IMR-90 (cell line): Measurements from ENCODE around the gene MICAL2. TPM values are rescaled to one million over a fixed set of nuclear protein-coding genes. Genes with fewer than 3 reads are reported as not detected.

Experiments used
- ATAC-seq: fragments of 200-7000 bp; cut with Tn5 transposase; 2 replicates; pipeline ENCODE4 v1.9.1; 2020; ENCODE audit warnings: low read depth, mild to moderate bottlenecking, moderate library complexity
- BruUV-seq: library from RNA; stranded (reverse); fragments of 400-500 nt; replicated peaks from 2 replicates; lab custom pipeline; 2021; lab: Mats Ljungman, UMichigan
- CTCF ChIA-PET: fragments of 300-600 bp; formaldehyde crosslinking; extraction: SDS; loops from one replicate; lab custom pipeline; 2021; ENCODE audit warnings: antibody characterized with exemption; lab: Yijun Ruan, JAX
- POLR2A ChIA-PET: fragments of 300-600 bp; sonication (Branson Sonifier 250); formaldehyde crosslinking; loops from one replicate; lab custom pipeline; 2022; ENCODE audit warnings: antibody characterized with exemption; ENCODE audit not compliant: unreplicated experiment; lab: Charles Lee
- DNase-seq: peaks from one replicate; pipeline ENCODE4 v3.0.0; 2013
- H2AFZ ChIP-seq: replicated peaks from 2 replicates; pipeline ENCODE3; 2013; ENCODE audit warnings: low read length, mild to moderate bottlenecking; ENCODE audit not compliant: poor library complexity
- H2AK5ac ChIP-seq: 2 replicates; pipeline ENCODE4 v1.6.1; 2013; ENCODE audit warnings: low read depth, low read length, inconsistent platforms
- H2AK9ac ChIP-seq: replicated peaks from 2 replicates; pipeline ENCODE3; 2013; ENCODE audit warnings: mild to moderate bottlenecking, low read depth, low read length, moderate library complexity; ENCODE audit not compliant: poor library complexity
- H2BK120ac ChIP-seq: 2 replicates; pipeline ENCODE4 v1.6.1; 2013; ENCODE audit warnings: low read depth, low read length, inconsistent platforms
- H2BK15ac ChIP-seq: 3 replicates; pipeline ENCODE4 v1.6.1; 2013; ENCODE audit warnings: low read depth, low read length, inconsistent platforms
- H2BK20ac ChIP-seq: 2 replicates; pipeline ENCODE4 v1.6.1; 2013; ENCODE audit warnings: low read depth, mild to moderate bottlenecking, inconsistent platforms, low read length, moderate library complexity
- H2BK5ac ChIP-seq: 2 replicates; pipeline ENCODE4 v1.6.1; 2013; ENCODE audit warnings: mild to moderate bottlenecking, low read depth, low read length, inconsistent platforms; ENCODE audit not compliant: poor library complexity, severe bottlenecking
- H3K14ac ChIP-seq: replicated peaks from 2 replicates; pipeline ENCODE4 v1.6.1; 2013; ENCODE audit warnings: low read depth, low read length, inconsistent platforms
- H3K18ac ChIP-seq: 2 replicates; pipeline ENCODE4 v1.6.1; 2013; ENCODE audit warnings: low read depth, low read length, control low read depth
- H3K23ac ChIP-seq: 2 replicates; pipeline ENCODE4 v1.6.1; 2013; ENCODE audit warnings: low read depth, low read length, inconsistent platforms
- H3K27ac ChIP-seq: 2 replicates; pipeline ENCODE4 v1.5.1; 2013; ENCODE audit warnings: mild to moderate bottlenecking, control low read depth, low read length; ENCODE audit not compliant: insufficient read depth
- H3K27me3 ChIP-seq: 2 replicates; pipeline ENCODE4 v1.6.1; 2013; ENCODE audit warnings: low read length; ENCODE audit not compliant: control insufficient read depth, insufficient read depth
- H3K36me3 ChIP-seq: 2 replicates; pipeline ENCODE4 v1.6.1; 2013; ENCODE audit warnings: low read length, mixed read lengths; ENCODE audit not compliant: control insufficient read depth, insufficient read depth
- H3K4ac ChIP-seq: 2 replicates; pipeline ENCODE4 v1.6.1; 2013; ENCODE audit warnings: low read depth, low read length, inconsistent platforms
- H3K4me1 ChIP-seq: 2 replicates; pipeline ENCODE4 v1.6.1; 2013; ENCODE audit warnings: low read length, mixed read lengths; ENCODE audit not compliant: control insufficient read depth, insufficient read depth
- H3K4me2 ChIP-seq: 2 replicates; pipeline ENCODE4 v1.6.1; 2013; ENCODE audit warnings: low read depth, mild to moderate bottlenecking, control low read depth, low read length, moderate library complexity
- H3K4me3 ChIP-seq: 2 replicates; pipeline ENCODE4 v1.5.1; 2013; ENCODE audit warnings: low read depth, mild to moderate bottlenecking, control low read depth, low read length, moderate library complexity; ENCODE audit not compliant: insufficient read depth
- H3K56ac ChIP-seq: 2 replicates; pipeline ENCODE4 v1.6.1; 2013; ENCODE audit warnings: low read length, inconsistent platforms; ENCODE audit not compliant: insufficient read depth; ENCODE audit errors: extremely low read depth
- H3K79me1 ChIP-seq, 2 experiments: 2 replicates each; pipeline ENCODE4 v1.6.1; 2013; ENCODE audit warnings: low read length in 2 of 2, inconsistent platforms in 1 of 2, low read depth in 1 of 2
- H3K9ac ChIP-seq: 2 replicates; pipeline ENCODE4 v1.6.1; 2013; ENCODE audit warnings: low read depth, low read length, control low read depth
- H3K9me1 ChIP-seq: 2 replicates; pipeline ENCODE4 v1.6.1; 2013; ENCODE audit warnings: low read length, inconsistent platforms; ENCODE audit not compliant: insufficient read depth
- H3K9me3 ChIP-seq: 2 replicates; pipeline ENCODE4 v1.6.1; 2013; ENCODE audit warnings: low read length; ENCODE audit not compliant: control insufficient read depth, insufficient read depth
- H4K20me1 ChIP-seq: 2 replicates; pipeline ENCODE4 v1.6.1; 2013; ENCODE audit warnings: low read length, inconsistent platforms; ENCODE audit not compliant: insufficient read depth
- H4K5ac ChIP-seq: 2 replicates; pipeline ENCODE4 v1.6.1; 2013; ENCODE audit warnings: mild to moderate bottlenecking, low read depth, low read length, control low read depth
- H4K8ac ChIP-seq, 2 experiments: 2 replicates each; pipeline ENCODE4 v1.6.1; 2013; ENCODE audit warnings: low read depth in 2 of 2, low read length in 2 of 2, control low read depth in 1 of 2, inconsistent platforms in 1 of 2
- H4K91ac ChIP-seq: 2 replicates; pipeline ENCODE4 v1.6.1; 2013; ENCODE audit warnings: low read depth, low read length, inconsistent platforms; ENCODE audit not compliant: insufficient read depth
- BHLHE40 ChIP-seq: fragments of 150-350 bp; IDR thresholded peaks from 2 replicates; pipeline ENCODE4 v1.6.1; 2016; ENCODE audit warnings: mild to moderate bottlenecking, low read depth, low read length
- CEBPB ChIP-seq: IDR thresholded peaks from 2 replicates; pipeline ENCODE4 v1.6.1; 2012; ENCODE audit warnings: low read depth, low read length, improper control_type of control experiment
- ELK1 ChIP-seq: fragments of 150-350 bp; IDR thresholded peaks from 2 replicates; pipeline ENCODE4 v1.6.1; 2016; ENCODE audit warnings: low read depth, mild to moderate bottlenecking, low read length, moderate library complexity, borderline replicate concordance
- MAFK ChIP-seq: IDR thresholded peaks from 2 replicates; pipeline ENCODE4 v1.6.1; 2012; ENCODE audit warnings: low read depth, low read length, improper control_type of control experiment
- MAZ ChIP-seq: IDR thresholded peaks from 2 replicates; pipeline ENCODE4 v1.6.1; 2012; ENCODE audit warnings: low read depth, mild to moderate bottlenecking, low read length, improper control_type of control experiment, moderate library complexity, borderline replicate concordance
- POLR2A ChIP-seq: IDR thresholded peaks from 2 replicates; pipeline ENCODE4 v1.6.1; 2012; ENCODE audit warnings: mild to moderate bottlenecking, low read depth, low read length
- RAD21 ChIP-seq: IDR thresholded peaks from 2 replicates; pipeline ENCODE4 v1.6.1; 2012; ENCODE audit warnings: low read length, improper control_type of control experiment
- WGBS, 2 experiments: methylation state at CpG; one replicate each; pipeline versions ENCODE4 v1.1.5 to v1.1.7; 2013; ENCODE audit warnings: missing lambda C conversion rate in 2 of 2; ENCODE audit not compliant: insufficient read length in 1 of 2; ENCODE audit errors: extremely low coverage in 2 of 2; 5-methylcytosine and 5-hydroxymethylcytosine counted together
- dilution Hi-C: fragments of 300-500 bp; cut with HindIII; formaldehyde crosslinking; loops from one replicate; pipeline ENCODE4 v1.14.3; 2018; ENCODE audit warnings: low sequenced_read_pairs; ENCODE audit not compliant: unreplicated experiment
- in situ Hi-C: fragments of 300-500 bp; cut with MboI; formaldehyde crosslinking; loops from 3 replicates; pipeline ENCODE4 v1.14.3; 2019; ENCODE audit warnings: low sequenced_read_pairs, inconsistent platforms, mixed read lengths
- intact Hi-C: fragments of 100-400 bp; cut with micrococcal nuclease; formaldehyde crosslinking; loops from 2 replicates; pipeline ENCODE4 v1.10.0; 2022
- polyA plus RNA-seq, 3 experiments: library from polyadenylated mRNA; depleted of rRNA; stranded (reverse); fragments of >200 nt; gene quantifications; 2 replicates each; pipeline ENCODE4 v1.2.3, GENCODE V29; 2012; ENCODE audit warnings: low replicate concordance in 1 of 3
- total RNA-seq: library from RNA; depleted of rRNA; stranded (reverse); fragments of >200 nt; gene quantifications from 2 replicates; pipeline ENCODE4 v1.2.3, GENCODE V29; 2012
- TF ChIP-seq, protein P1 (sequence below): fragments of 150-350 bp; IDR thresholded peaks from 2 replicates; pipeline ENCODE4 v1.6.1; 2017; ENCODE audit warnings: mild to moderate bottlenecking, antibody characterized with exemption, low read length, low read depth

The MICAL2 gene
- total and polyA plus RNA-seq, 2 of the 4 experiments (the other 2 are of a cell fraction): 170 to 336 TPM

DNA sequence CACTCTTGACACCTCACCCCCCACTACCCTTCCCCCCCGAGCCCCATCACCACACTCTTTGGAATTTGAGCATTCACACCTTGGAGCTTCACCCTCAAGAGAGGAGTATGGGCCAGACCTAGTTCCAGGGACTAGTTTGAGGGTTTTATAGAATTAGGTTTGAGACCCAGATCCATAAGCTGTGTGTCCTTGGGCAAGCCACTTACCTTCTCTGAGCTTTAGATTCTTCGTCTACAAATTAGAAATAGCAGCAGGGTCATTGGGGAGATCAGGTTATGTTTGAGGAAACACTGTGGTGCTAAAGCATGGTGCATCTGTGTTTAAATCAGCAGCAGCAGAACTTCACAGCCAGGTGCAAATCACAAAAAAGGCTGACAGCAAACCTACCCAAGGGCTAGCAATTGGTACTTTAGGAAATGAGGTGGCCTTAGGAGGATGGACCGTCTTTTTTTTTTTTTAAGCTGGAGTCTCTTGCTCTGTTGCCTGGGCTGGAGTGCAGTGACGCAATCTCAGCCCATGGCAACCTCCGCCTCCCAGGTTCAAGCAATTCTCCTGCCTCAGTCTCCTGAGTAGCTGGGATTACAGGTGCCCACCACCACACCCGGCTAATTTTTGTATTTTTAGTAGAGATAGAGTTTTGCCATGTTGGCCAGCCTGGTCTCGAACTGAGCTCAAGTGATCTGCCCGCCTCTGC, 114.8 kb downstream of the MICAL2 start:
- ChIA-PET POLR2A (interaction anchor here (1.0 kb wide), 2 partner anchors 9 to 137 kb away, joined by 3 read pairs; no protein-coding TSS in a partner anchor), CTCF (interaction anchor here (0.9 to 2.0 kb wide), 2 partner anchors 12 to 162 kb away, joined by 3 to 5 read pairs; no protein-coding TSS in a partner anchor)
- peak overlapping the region; percentile 70; the same call in 1 of the 2 replicates for H3K27ac ChIP-seq
- WGBS, 2 experiments: no CpG with 5 or more reads among the region's 8 CpGs
- intact Hi-C loops: no loop called here
- H3K9me1 ChIP-seq: peaks cover 39% of the 10 kb centered on the region
- H3K56ac ChIP-seq: no peak overlapping the region
- H2BK15ac ChIP-seq: peak overlapping the region; percentile 18; the same call in 1 of the 3 replicates
- H3K79me1 ChIP-seq: peaks cover 45 to 84% of the 10 kb centered on the region in 2 experiments
- H2AFZ ChIP-seq: no peak overlapping the region
- H3K14ac ChIP-seq: peak overlapping the region; percentile 70
- peaks cover 15% of the 10 kb centered on the region for H3K4me1 ChIP-seq
- peak overlapping the region; percentile 93 for H3K4ac ChIP-seq
- H3K9me3 ChIP-seq: no peaks in the 10 kb centered on the region
- dilution Hi-C loops: no loop called here
- peak overlapping the region; percentile 88; the same call in 1 of the 2 replicates for H3K23ac ChIP-seq
- TF ChIP-seq BHLHE40 (no peak), RAD21 (no peak), ELK1 (no peak), CEBPB (peak; percentile 50; the same call in 1 of the 2 replicates), MAZ (no peak), MAFK (no peak), POLR2A (no peak)
- TF ChIP-seq, protein P1, sequence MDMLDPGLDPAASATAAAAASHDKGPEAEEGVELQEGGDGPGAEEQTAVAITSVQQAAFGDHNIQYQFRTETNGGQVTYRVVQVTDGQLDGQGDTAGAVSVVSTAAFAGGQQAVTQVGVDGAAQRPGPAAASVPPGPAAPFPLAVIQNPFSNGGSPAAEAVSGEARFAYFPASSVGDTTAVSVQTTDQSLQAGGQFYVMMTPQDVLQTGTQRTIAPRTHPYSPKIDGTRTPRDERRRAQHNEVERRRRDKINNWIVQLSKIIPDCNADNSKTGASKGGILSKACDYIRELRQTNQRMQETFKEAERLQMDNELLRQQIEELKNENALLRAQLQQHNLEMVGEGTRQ: no peak
- H2BK20ac ChIP-seq: peak overlapping the region; percentile 82
- peak overlapping the region; percentile 33 for H2AK9ac ChIP-seq
- peak overlapping the region; percentile 83 for H2BK120ac ChIP-seq
- no peaks in the 10 kb centered on the region for H3K27me3 ChIP-seq
- no peak for ATAC-seq
- H3K4me3 ChIP-seq: no peak overlapping the region
- no TSS peak for BruUV-seq
- in situ Hi-C loops: no loop called here
- H3K4me2 ChIP-seq: no peak overlapping the region
- no peaks in the 10 kb centered on the region for H4K20me1 ChIP-seq
- H3K36me3 ChIP-seq: peaks cover 71% of the 10 kb centered on the region
- peak overlapping the region; percentile 10; the same call in 1 of the 2 replicates for H2AK5ac ChIP-seq
- peak overlapping the region; percentile 14; the same call in 1 of the 2 replicates for H4K5ac ChIP-seq
- H4K91ac ChIP-seq: peak overlapping the region; percentile 53
- peak overlapping the region; percentile 30 to 81 for H4K8ac ChIP-seq
- peak overlapping the region; percentile 1; the same call in 1 of the 2 replicates for H3K18ac ChIP-seq
- H2BK5ac ChIP-seq: peak overlapping the region; percentile 67
- no peak for DNase-seq
- no peak overlapping the region for H3K9ac ChIP-seq
